OCI-LY7 (cell line): Measurements from ENCODE around the gene NIPAL1. TPM values are rescaled to one million over a fixed set of nuclear protein-coding genes. Genes with fewer than 3 reads are reported as not detected.

Experiments used
- BruUV-seq: library from RNA; stranded (reverse); fragments of 400-500 nt; replicated peaks from 2 replicates; lab custom pipeline; 2021; lab: Mats Ljungman, UMichigan
- CTCF ChIA-PET: fragments of 300-600 bp; sonication (Branson Sonifier 250); formaldehyde crosslinking; loops from one replicate; lab custom pipeline; 2022; ENCODE audit warnings: antibody characterized with exemption; ENCODE audit not compliant: unreplicated experiment; lab: Charles Lee
- POLR2A ChIA-PET: fragments of 300-600 bp; sonication (Branson Sonifier 250); formaldehyde crosslinking; loops from one replicate; lab custom pipeline; 2022; ENCODE audit warnings: antibody characterized with exemption; lab: Charles Lee
- DNase-seq: peaks from one replicate; pipeline ENCODE4 v3.0.0-alpha.2; 2015; ENCODE audit warnings: low spot score
- H2AFZ ChIP-seq: fragments of 200-600 bp; sonication (generic), shearing (Covaris generic); 2 replicates; pipeline ENCODE4 v1.6.1; 2014; ENCODE audit warnings: mild to moderate bottlenecking, antibody characterized with exemption, low read length, moderate library complexity
- H3K27ac ChIP-seq: fragments of 200-600 bp; sonication (generic); 2 replicates; pipeline ENCODE4 v1.5.1; 2014; ENCODE audit warnings: mixed run types, low read depth, mild to moderate bottlenecking, moderate library complexity, low read length, inconsistent platforms; ENCODE audit not compliant: poor library complexity, severe bottlenecking
- H3K36me3 ChIP-seq: fragments of 200-600 bp; sonication (generic); 2 replicates; pipeline ENCODE4 v1.6.1; 2014; ENCODE audit warnings: mild to moderate bottlenecking, antibody characterized with exemption, low read length, moderate library complexity, mixed read lengths; ENCODE audit not compliant: insufficient read depth
- H3K4me1 ChIP-seq: fragments of 200-600 bp; sonication (generic); 2 replicates; pipeline ENCODE4 v1.5.1; 2014; ENCODE audit warnings: mild to moderate bottlenecking, low read length; ENCODE audit not compliant: insufficient read depth, poor library complexity, severe bottlenecking
- H3K4me2 ChIP-seq: fragments of 200-600 bp; sonication (generic); 2 replicates; pipeline ENCODE4 v1.6.1; 2014; ENCODE audit warnings: mild to moderate bottlenecking, low read length
- H3K4me3 ChIP-seq: fragments of 200-600 bp; sonication (generic); 2 replicates; pipeline ENCODE4 v1.5.1; 2014; ENCODE audit warnings: mild to moderate bottlenecking, low read depth, low read length; ENCODE audit not compliant: poor library complexity, severe bottlenecking
- H3K79me2 ChIP-seq: fragments of 200-600 bp; sonication (generic); 2 replicates; pipeline ENCODE4 v1.6.1; 2016; ENCODE audit warnings: low read depth, mild to moderate bottlenecking, low read length, moderate library complexity, mixed read lengths; ENCODE audit not compliant: insufficient read depth
- H3K9me2 ChIP-seq: fragments of 200-600 bp; sonication (generic); 2 replicates; pipeline ENCODE4 v1.6.1; 2016; ENCODE audit warnings: mild to moderate bottlenecking, low read length, mixed read lengths; ENCODE audit not compliant: insufficient read depth
- H3K9me3 ChIP-seq: fragments of 200-600 bp; sonication (generic); 2 replicates; pipeline ENCODE4 v1.6.1; 2014; ENCODE audit warnings: mild to moderate bottlenecking, mixed run types, low read length, mixed read lengths
- H4K20me1 ChIP-seq: fragments of 200-600 bp; sonication (generic); 2 replicates; pipeline ENCODE4 v1.6.1; 2014; ENCODE audit warnings: mild to moderate bottlenecking, antibody characterized with exemption, low read length, moderate library complexity, mixed read lengths; ENCODE audit not compliant: insufficient read depth
- EZH2phosphoT487 ChIP-seq: fragments of 200-600 bp; sonication (generic); IDR thresholded peaks from 2 replicates; pipeline ENCODE4 v1.6.1; 2018; ENCODE audit warnings: low read depth, borderline replicate concordance, mild to moderate bottlenecking, mixed run types, antibody characterized with exemption, low read length, moderate library complexity, mixed read lengths
- intact Hi-C: fragments of 100-400 bp; cut with micrococcal nuclease; formaldehyde crosslinking; loops from one replicate; pipeline ENCODE4 v1.10.0; 2022; ENCODE audit not compliant: unreplicated experiment
- total RNA-seq, 2 experiments: library from RNA; depleted of rRNA in 1 of 2; stranded (reverse); fragments of >200 nt in 1 of 2; shearing (Covaris generic) in 1 of 2; gene quantifications; 2 replicates each; pipeline ENCODE4 v1.2.3, GENCODE V29; 2014 to 2022
- TF ChIP-seq, protein P1 (sequence below): fragments of 200-600 bp; sonication (generic); conservative IDR thresholded peaks from 2 replicates; pipeline ENCODE4 v1.5.1; 2014; ENCODE audit warnings: mild to moderate bottlenecking, antibody characterized with exemption, low read length, moderate library complexity, mixed read lengths

Gene NIPAL1
- total RNA-seq, 2 experiments from 2014 or later, result 0.28 to 1.9 TPM

GRCh38 chr4:48039561-48039960, 23.0 kb downstream of the NIPAL1 start:
- H3K4me1 ChIP-seq, result peaks cover 81% of the 10 kb centered on the region
- POLR2A ChIA-PET, result interaction anchor here (0.7 kb wide), 1 partner anchor 24 kb away, joined by 3 read pairs; no protein-coding TSS in a partner anchor
- H3K36me3 ChIP-seq, result 0 out of 2 replicates have a peak, but pooled peaks cover 2% of the 10 kb centered on the region
- no peak overlapping the region for H2AFZ ChIP-seq
- H3K9me3 ChIP-seq, result no peaks in the 10 kb centered on the region; the same call in 1 of the 2 replicates
- no peaks in the 10 kb centered on the region for H4K20me1 ChIP-seq
- DNase-seq, result no peak
- no peaks in the 10 kb centered on the region for H3K9me2 ChIP-seq
- TF ChIP-seq, protein P1, sequence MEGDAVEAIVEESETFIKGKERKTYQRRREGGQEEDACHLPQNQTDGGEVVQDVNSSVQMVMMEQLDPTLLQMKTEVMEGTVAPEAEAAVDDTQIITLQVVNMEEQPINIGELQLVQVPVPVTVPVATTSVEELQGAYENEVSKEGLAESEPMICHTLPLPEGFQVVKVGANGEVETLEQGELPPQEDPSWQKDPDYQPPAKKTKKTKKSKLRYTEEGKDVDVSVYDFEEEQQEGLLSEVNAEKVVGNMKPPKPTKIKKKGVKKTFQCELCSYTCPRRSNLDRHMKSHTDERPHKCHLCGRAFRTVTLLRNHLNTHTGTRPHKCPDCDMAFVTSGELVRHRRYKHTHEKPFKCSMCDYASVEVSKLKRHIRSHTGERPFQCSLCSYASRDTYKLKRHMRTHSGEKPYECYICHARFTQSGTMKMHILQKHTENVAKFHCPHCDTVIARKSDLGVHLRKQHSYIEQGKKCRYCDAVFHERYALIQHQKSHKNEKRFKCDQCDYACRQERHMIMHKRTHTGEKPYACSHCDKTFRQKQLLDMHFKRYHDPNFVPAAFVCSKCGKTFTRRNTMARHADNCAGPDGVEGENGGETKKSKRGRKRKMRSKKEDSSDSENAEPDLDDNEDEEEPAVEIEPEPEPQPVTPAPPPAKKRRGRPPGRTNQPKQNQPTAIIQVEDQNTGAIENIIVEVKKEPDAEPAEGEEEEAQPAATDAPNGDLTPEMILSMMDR, result no peak
- no peak for TF ChIP-seq EZH2phosphoT487
- no peak overlapping the region for H3K4me2 ChIP-seq
- CTCF ChIA-PET, result no interaction called here
- H3K4me3 ChIP-seq, result no peak overlapping the region
- H3K79me2 ChIP-seq, result no peaks in the 10 kb centered on the region
- no peak overlapping the region for H3K27ac ChIP-seq
- intact Hi-C loops, result loop anchor here (5.0 to 10.0 kb wide), 3 partner anchors 127 to 555 kb away; partner anchors contain the start of genes ATP10D, NFXL1 and SLAIN2
- no TSS peak for BruUV-seq

DNA sequence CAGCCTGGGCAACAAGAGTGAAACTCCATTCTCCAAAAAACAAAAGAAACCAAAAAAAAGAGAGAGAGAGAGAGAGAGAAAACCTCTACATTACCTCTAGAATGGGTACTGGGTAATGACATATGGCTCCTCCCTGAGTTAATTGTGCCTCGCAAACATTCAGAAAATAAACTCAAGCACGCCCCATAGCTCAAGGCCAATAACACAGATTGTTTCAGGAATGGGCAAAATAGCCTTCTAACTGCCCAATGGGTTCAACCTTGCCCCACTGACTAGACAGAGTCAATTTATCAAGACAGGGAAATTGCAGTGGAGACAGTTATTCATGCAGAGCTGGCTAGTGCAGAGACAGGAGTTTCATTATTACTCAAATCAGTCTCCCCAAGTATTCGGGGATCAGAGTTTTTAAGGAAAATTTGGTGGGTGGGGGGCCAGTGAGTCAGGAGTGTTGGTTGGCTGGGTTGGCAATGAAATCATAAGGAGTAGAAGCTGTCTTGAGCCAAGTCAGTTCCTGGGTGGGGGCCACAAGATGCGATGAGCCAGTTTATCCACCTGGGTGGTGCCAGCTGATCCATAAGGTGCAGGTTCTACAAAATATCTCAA, 25.1 kb downstream of the NIPAL1 start:
- Histone ChIP-seq H3K4me2 (no peak overlapping the region), H3K9me3 (no peaks in the 10 kb centered on the region), H3K79me2 (no peaks in the 10 kb centered on the region), H3K4me1 (peaks cover 81% of the 10 kb centered on the region), H3K36me3 (no peaks in the 10 kb centered on the region), H2AFZ (no peak overlapping the region; the same call in 1 of the 2 replicates), H3K27ac (no peak overlapping the region), H3K4me3 (no peak overlapping the region), H4K20me1 (no peaks in the 10 kb centered on the region), H3K9me2 (no peaks in the 10 kb centered on the region)
- DNase-seq, result no peak
- ChIA-PET POLR2A (interaction anchor here (0.8 to 3.8 kb wide), 3 partner anchors 9 to 151 kb away, joined by 3 to 35 read pairs (median 3); no protein-coding TSS in a partner anchor), CTCF (no interaction called here)
- intact Hi-C loops, result no loop called here
- no TSS peak for BruUV-seq
- no peak for TF ChIP-seq EZH2phosphoT487
- TF ChIP-seq, protein P1, result no peak

GRCh38 chr4:48042979-48043461, 26.4 kb downstream of the NIPAL1 start:
- ChIA-PET POLR2A (interaction anchor here (1.0 to 3.8 kb wide), 5 partner anchors 9 to 297 kb away, joined by 3 to 35 read pairs (median 4); no protein-coding TSS in a partner anchor), CTCF (no interaction called here)
- H3K9me2 ChIP-seq, result no peaks in the 10 kb centered on the region
- H3K4me2 ChIP-seq, result peak overlapping the region; percentile 80
- intact Hi-C loops, result no loop called here
- peak overlapping the region; percentile 22 for H3K4me3 ChIP-seq
- no peaks in the 10 kb centered on the region for H3K79me2 ChIP-seq
- H3K4me1 ChIP-seq, result peaks cover 82% of the 10 kb centered on the region
- H3K9me3 ChIP-seq, result no peaks in the 10 kb centered on the region
- peak overlapping the region; percentile 80 for H2AFZ ChIP-seq
- H3K27ac ChIP-seq, result peak overlapping the region; percentile 25
- no peak for TF ChIP-seq EZH2phosphoT487
- TF ChIP-seq, protein P1, result no peak
- no peaks in the 10 kb centered on the region for H4K20me1 ChIP-seq
- H3K36me3 ChIP-seq, result no peaks in the 10 kb centered on the region
- BruUV-seq, result no TSS peak
- no peak for DNase-seq
